ENCODE data around the gene SUMF2. TPM values are rescaled to one million over a fixed set of nuclear protein-coding genes. Genes with fewer than 3 reads are reported as not detected.

Gene SUMF2
- total RNA-seq, 4 donors from 2014 or later, result 71.4 to 93.2 (median 80.8) TPM

GRCh38 chr7:56121440-56121839 lies 57.4 kb downstream of the SUMF2 start:
- TF ChIP-seq EP300 (IDR thresholded peaks at IDR 0.05), result no peak
- TF ChIP-seq, protein P1, sequence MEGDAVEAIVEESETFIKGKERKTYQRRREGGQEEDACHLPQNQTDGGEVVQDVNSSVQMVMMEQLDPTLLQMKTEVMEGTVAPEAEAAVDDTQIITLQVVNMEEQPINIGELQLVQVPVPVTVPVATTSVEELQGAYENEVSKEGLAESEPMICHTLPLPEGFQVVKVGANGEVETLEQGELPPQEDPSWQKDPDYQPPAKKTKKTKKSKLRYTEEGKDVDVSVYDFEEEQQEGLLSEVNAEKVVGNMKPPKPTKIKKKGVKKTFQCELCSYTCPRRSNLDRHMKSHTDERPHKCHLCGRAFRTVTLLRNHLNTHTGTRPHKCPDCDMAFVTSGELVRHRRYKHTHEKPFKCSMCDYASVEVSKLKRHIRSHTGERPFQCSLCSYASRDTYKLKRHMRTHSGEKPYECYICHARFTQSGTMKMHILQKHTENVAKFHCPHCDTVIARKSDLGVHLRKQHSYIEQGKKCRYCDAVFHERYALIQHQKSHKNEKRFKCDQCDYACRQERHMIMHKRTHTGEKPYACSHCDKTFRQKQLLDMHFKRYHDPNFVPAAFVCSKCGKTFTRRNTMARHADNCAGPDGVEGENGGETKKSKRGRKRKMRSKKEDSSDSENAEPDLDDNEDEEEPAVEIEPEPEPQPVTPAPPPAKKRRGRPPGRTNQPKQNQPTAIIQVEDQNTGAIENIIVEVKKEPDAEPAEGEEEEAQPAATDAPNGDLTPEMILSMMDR (IDR thresholded peaks at IDR 0.05), result no peak
- no peak for TF ChIP-seq POLR2AphosphoS5 (IDR thresholded peaks at IDR 0.05)
- TF ChIP-seq POLR2A (IDR thresholded peaks at IDR 0.05; ENCODE audit: low read depth), result no peak
- Histone ChIP-seq H3K36me3 (no peaks in the 10 kb centered on the region), H3K27me3 (peaks cover 0 to 11% (median 0%) of the 10 kb centered on the region in 4 donors), H3K4me1 (peaks cover 0 to 6% (median 0%) of the 10 kb centered on the region in 4 donors), H3K27ac (replicated peaks in 1 of 4) (no peak overlapping the region), H3K9me3 (no peaks in the 10 kb centered on the region), H3K4me3 (no peak overlapping the region)
- 83% methylated on average over 6 of the region's 6 CpGs for WGBS
- intact Hi-C loops (cut with DNase I), result no loop called here
- no peak for DNase-seq (ENCODE audit: extremely low spot score)

- H3K4me3 ChIP-seq, result no peak overlapping the region
- no peaks in the 10 kb centered on the region for H3K9me3 ChIP-seq
- 79% methylated on average over 4 of the region's 6 CpGs for WGBS
- no peaks in the 10 kb centered on the region for H3K36me3 ChIP-seq
- peaks cover 0 to 11% (median 0%) of the 10 kb centered on the region in 4 donors for H3K4me1 ChIP-seq
- H3K27me3 ChIP-seq, result no peaks in the 10 kb centered on the region
- H3K27ac ChIP-seq (replicated peaks in 1 of 4), result no peak overlapping the region
- intact Hi-C loops (cut with DNase I), result no loop called here
- TF ChIP-seq, protein P1 (IDR thresholded peaks at IDR 0.05), result no peak
- TF ChIP-seq EP300 (IDR thresholded peaks at IDR 0.05) (no peak), POLR2AphosphoS5 (IDR thresholded peaks at IDR 0.05) (no peak), POLR2A (IDR thresholded peaks at IDR 0.05; ENCODE audit: low read depth) (no peak)
- DNase-seq (ENCODE audit: extremely low spot score), result no peak
Measured at GRCh38 chr7:56124981-56125380, 60.9 kb downstream of the SUMF2 start.

DNA sequence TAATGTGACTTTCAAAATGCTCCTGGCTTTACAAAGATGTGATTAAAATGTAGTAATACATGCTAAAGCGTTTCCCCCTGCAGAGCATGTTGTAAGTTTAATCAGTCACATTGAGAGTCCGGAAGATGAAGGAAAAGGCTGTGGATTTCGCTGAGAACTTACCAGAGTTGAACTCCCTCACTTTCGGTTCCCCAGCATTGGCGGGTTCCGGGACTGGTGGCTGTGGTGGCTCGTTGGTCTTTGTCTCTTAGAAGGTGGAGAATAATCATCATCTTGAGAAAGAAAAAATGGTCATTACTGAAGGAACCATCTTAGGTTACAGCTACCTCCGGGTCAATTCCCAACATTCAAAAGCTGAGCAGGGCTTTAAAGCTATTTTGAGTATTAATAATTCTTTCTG lies 61.7 kb downstream of the SUMF2 start:
- intact Hi-C loops (cut with DNase I), result no loop called here
- H3K9me3 ChIP-seq, result no peaks in the 10 kb centered on the region
- no peaks in the 10 kb centered on the region for H3K36me3 ChIP-seq
- H3K4me3 ChIP-seq, result no peak overlapping the region
- WGBS, result 79% methylated on average over 8 of the region's 8 CpGs
- TF ChIP-seq, protein P1 (IDR thresholded peaks at IDR 0.05), result no peak
- TF ChIP-seq POLR2AphosphoS5 (IDR thresholded peaks at IDR 0.05) (no peak), EP300 (IDR thresholded peaks at IDR 0.05) (no peak), POLR2A (IDR thresholded peaks at IDR 0.05; ENCODE audit: low read depth) (no peak)
- DNase-seq (ENCODE audit: extremely low spot score), result no peak
- H3K4me1 ChIP-seq, result peaks cover 0 to 11% (median 0%) of the 10 kb centered on the region in 4 donors
- no peaks in the 10 kb centered on the region for H3K27me3 ChIP-seq
- H3K27ac ChIP-seq (replicated peaks in 1 of 4), result no peak overlapping the region

DNA sequence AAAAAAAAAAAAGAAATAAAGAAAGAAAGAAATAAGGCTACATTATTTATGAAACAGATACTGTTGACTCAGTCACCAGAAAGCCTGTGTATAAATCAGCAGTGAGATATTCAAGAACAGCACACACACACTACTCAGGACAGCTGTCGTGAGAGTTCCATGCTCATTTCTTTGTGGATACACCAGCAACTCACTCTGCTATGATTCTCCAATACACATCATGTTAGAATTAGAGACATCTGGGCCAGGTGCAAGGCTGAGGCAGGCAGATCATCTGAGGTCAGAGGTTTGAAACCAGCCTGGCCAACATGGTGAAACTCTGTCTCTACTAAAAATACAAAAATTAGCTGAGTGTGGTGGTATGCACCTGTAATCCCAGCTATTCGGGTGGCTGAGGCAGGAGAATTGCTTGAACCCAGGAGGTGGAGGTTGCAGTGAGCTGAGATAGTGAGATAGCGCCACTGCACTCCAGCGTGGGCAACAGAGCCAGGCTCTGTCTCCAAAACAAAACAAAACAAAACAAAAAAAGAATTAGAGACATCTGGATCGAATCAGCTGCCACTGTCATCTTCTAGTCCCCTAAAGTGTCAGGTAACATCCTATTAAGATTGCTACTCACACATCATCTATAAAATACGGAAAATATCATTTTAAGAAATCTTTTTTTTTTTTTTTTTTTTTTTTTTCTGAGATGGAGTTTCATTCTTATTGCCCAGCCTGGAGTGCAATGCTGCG lies 63.3 kb downstream of the SUMF2 start:
- Histone ChIP-seq H3K36me3 (no peaks in the 10 kb centered on the region), H3K4me3 (no peak overlapping the region), H3K27ac (replicated peaks in 1 of 4) (no peak overlapping the region), H3K27me3 (no peaks in the 10 kb centered on the region), H3K9me3 (no peaks in the 10 kb centered on the region), H3K4me1 (peaks cover 0 to 11% (median 0%) of the 10 kb centered on the region in 4 donors)
- intact Hi-C loops (cut with DNase I), result no loop called here
- no peak for DNase-seq (ENCODE audit: extremely low spot score)
- TF ChIP-seq, protein P1 (IDR thresholded peaks at IDR 0.05), result no peak
- TF ChIP-seq EP300 (IDR thresholded peaks at IDR 0.05) (no peak), POLR2A (IDR thresholded peaks at IDR 0.05; ENCODE audit: low read depth) (no peak)
- 65% methylated on average over 7 of the region's 7 CpGs for WGBS

Small RNAs within 50 kb of the gene (small RNA-seq; reads per million reads assigned to genes)
- 0 reads per million in 3 donors for gene SNORA15
- gene SNORA22B, result 0 reads per million in 3 donors

Other genes starting within 250 kb of the SUMF2 start
- not detected for gene SEPTIN14, start 201.5 kb upstream of the SUMF2 start, total RNA-seq
- gene ZNF713, start 176.8 kb upstream of the SUMF2 start, total RNA-seq, result 1 to 10 TPM; 1.9 to 3.6 (median 3.1) TPM
- gene MRPS17, start 112.4 kb upstream of the SUMF2 start, total RNA-seq, result 10 to 100 TPM in 3 of 4 donors, 1 to 10 TPM in 1; 7.9 to 16.4 (median 15.7) TPM
- 100 to 1,000 TPM in 3 of 4 donors, 10 to 100 TPM in 1; 93.3 to 131 (median 116) TPM for gene NIPSNAP2, start 99.7 kb upstream of the SUMF2 start, total RNA-seq
- 10 to 100 TPM in 3 of 4 donors, 1 to 10 TPM in 1; 9.1 to 15.9 (median 13.1) TPM for gene PSPH, start 12.8 kb upstream of the SUMF2 start, total RNA-seq
- 100 to 1,000 TPM in 1 of 4 donors, 10 to 100 TPM in 3; 86.6 to 104 (median 87.9) TPM for gene CCT6A, start 12.5 kb upstream of the SUMF2 start, total RNA-seq
- gene PHKG1, start 28.7 kb downstream of the SUMF2 start, total RNA-seq, result 1 to 10 TPM in 2 of 4 donors, under 1 TPM in 2; 0.26 to 1.7 (median 0.94) TPM
- 100 to 1,000 TPM; 212 to 416 (median 327) TPM for gene CHCHD2, start 42.2 kb downstream of the SUMF2 start, total RNA-seq
- not detected for gene NUPR2, start 52.1 kb downstream of the SUMF2 start, total RNA-seq

All from esophagus muscularis mucosa (tissue), 4 donors.